ENCODE data around the gene ANGPT4. TPM values are rescaled to one million over a fixed set of nuclear protein-coding genes. Genes with fewer than 3 reads are reported as not detected.

ANGPT4 gene
- total and polyA plus RNA-seq, 2 of the 8 experiments (the other 6 are each of a cell fraction or from before 2014, with no cell fraction given), result 0.07 to 0.33 TPM

DNA sequence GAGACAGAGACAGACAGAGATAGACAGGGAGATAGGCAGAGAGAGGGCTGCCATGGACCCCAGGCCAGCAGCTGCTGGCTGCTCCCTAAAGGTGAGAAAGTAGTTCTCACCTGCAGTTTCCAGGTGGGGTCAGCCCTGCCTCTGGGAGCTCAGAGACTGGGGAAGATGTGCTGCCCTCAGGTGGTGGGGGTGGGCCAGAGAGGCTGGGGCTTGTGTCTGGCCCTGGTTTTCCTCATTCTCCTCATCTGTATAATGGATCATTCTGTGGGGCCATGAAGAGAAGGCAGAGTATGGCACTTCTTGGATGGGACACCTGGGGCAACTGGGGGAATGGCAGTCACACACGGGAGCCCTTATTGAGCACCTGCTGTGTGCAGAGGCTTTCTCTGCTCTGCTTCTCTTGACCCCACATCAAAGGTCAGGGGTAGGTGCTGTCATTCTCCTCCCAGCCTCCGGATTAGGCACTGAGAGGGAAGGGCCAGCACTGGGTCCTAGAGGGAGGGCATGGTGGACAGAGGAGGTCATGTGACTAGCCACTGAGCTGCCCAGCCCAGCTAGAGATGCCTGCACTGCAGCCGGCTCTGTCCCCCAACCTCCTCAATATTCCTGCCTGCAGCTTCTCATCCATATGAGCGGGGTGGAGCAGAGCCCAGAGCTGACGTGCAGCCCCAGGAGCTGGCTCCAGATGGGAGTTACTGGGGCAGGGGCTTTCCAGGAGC lies 4.1 kb downstream of the ANGPT4 start (continued):
- TF ChIP-seq, protein P1, sequence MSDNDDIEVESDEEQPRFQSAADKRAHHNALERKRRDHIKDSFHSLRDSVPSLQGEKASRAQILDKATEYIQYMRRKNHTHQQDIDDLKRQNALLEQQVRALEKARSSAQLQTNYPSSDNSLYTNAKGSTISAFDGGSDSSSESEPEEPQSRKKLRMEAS (IDR thresholded peaks at IDR 0.05), result no peak
- TF ChIP-seq KDM5A (IDR thresholded peaks at IDR 0.05; ENCODE audit: low read length) (no peak), CHD1 (IDR thresholded peaks at IDR 0.05; ENCODE audit: low read depth, low read length) (no peak)
